WTC11 (cell line): ENCODE data around the gene SMURF1.

Experiments used
- MLX ChIP-seq: sonication (generic); formaldehyde crosslinking; IDR thresholded peaks from 2 replicates; pipeline ENCODE4 v1.8.1; 2023; ENCODE audit warnings: mild to moderate bottlenecking, missing genetic modification reagents, moderate library complexity
- USF2 ChIP-seq: sonication (generic); formaldehyde crosslinking; IDR thresholded peaks from 2 replicates; pipeline ENCODE4 v1.8.1; 2023; ENCODE audit warnings: mild to moderate bottlenecking, missing genetic modification reagents, moderate library complexity

GRCh38 chr7:99104631-99105030 is 39.3 kb downstream of the SMURF1 start:
- no peak for TF ChIP-seq MLX (CRISPR knock-in tag)
- TF ChIP-seq USF2: no peak
